Trophoblast cell (in vitro differentiated cells and primary cell): ENCODE results near the gene LINS1.

Experiments
- DNase-seq, 2 donors: peaks; one replicate each; pipeline ENCODE4 v3.0.0-alpha.2; 2016
- H2AFZ ChIP-seq: 2 replicates; pipeline ENCODE4 v1.6.1; 2013; ENCODE audit warnings: low read length, moderate library complexity, mild to moderate bottlenecking; ENCODE audit not compliant: insufficient read depth, poor library complexity
- H2AK5ac ChIP-seq: 2 replicates; pipeline ENCODE4 v1.6.1; 2013; ENCODE audit warnings: mild to moderate bottlenecking, low read length
- H2BK120ac ChIP-seq: 2 replicates; pipeline ENCODE4 v1.6.1; 2013; ENCODE audit warnings: low read length, mild to moderate bottlenecking, moderate library complexity; ENCODE audit not compliant: insufficient read depth, poor library complexity
- H2BK12ac ChIP-seq: 2 replicates; pipeline ENCODE4 v1.6.1; 2013; ENCODE audit warnings: mild to moderate bottlenecking, low read length, moderate library complexity
- H2BK5ac ChIP-seq: 2 replicates; pipeline ENCODE4 v1.6.1; 2013; ENCODE audit warnings: low read length, low read depth, moderate library complexity, mild to moderate bottlenecking; ENCODE audit not compliant: poor library complexity
- H3K14ac ChIP-seq: 2 replicates; pipeline ENCODE4 v1.6.1; 2013; ENCODE audit warnings: mild to moderate bottlenecking, low read length
- H3K18ac ChIP-seq: 2 replicates; pipeline ENCODE4 v1.6.1; 2013; ENCODE audit warnings: mild to moderate bottlenecking, low read length
- H3K23ac ChIP-seq: 2 replicates; pipeline ENCODE4 v1.6.1; 2013; ENCODE audit warnings: low read length
- H3K27ac ChIP-seq: 2 replicates; pipeline ENCODE4 v1.5.1; 2013; ENCODE audit warnings: low read depth, mild to moderate bottlenecking, inconsistent platforms, low read length, moderate library complexity
- H3K27me3 ChIP-seq: 2 replicates; pipeline ENCODE4 v1.6.1; 2013; ENCODE audit warnings: inconsistent platforms, mild to moderate bottlenecking, low read length, moderate library complexity; ENCODE audit not compliant: insufficient read depth
- H3K36me3 ChIP-seq, 2 experiments: 1 replicate in 1 of 2; 2 replicates in 1 of 2; pipeline ENCODE4 v1.6.1; 2013; ENCODE audit warnings: low read length in 2 of 2, mild to moderate bottlenecking in 2 of 2, moderate library complexity in 1 of 2; ENCODE audit not compliant: insufficient read depth in 2 of 2, control insufficient read depth in 1 of 2
- H3K4ac ChIP-seq: 2 replicates; pipeline ENCODE4 v1.6.1; 2013; ENCODE audit warnings: low read depth, mild to moderate bottlenecking, low read length, moderate library complexity
- H3K4me1 ChIP-seq, 2 experiments: 1 replicate in 1 of 2; 2 replicates in 1 of 2; pipeline ENCODE4 v1.6.1; 2013; ENCODE audit warnings: low read length in 2 of 2, mild to moderate bottlenecking in 2 of 2, moderate library complexity in 1 of 2; ENCODE audit not compliant: insufficient read depth in 2 of 2, control insufficient read depth in 1 of 2
- H3K4me2 ChIP-seq: 2 replicates; pipeline ENCODE4 v1.6.1; 2013; ENCODE audit warnings: inconsistent platforms, mild to moderate bottlenecking, low read length, moderate library complexity
- H3K4me3 ChIP-seq: 2 replicates; pipeline ENCODE4 v1.5.1; 2013; ENCODE audit warnings: mild to moderate bottlenecking, low read depth, low read length, inconsistent platforms
- H3K79me1 ChIP-seq: one replicate; pipeline ENCODE4 v1.6.1; 2013; ENCODE audit warnings: low read length
- H3K79me2 ChIP-seq: 2 replicates; pipeline ENCODE4 v1.6.1; 2013; ENCODE audit warnings: low read length, mild to moderate bottlenecking; ENCODE audit not compliant: control insufficient read depth, insufficient read depth, poor library complexity
- H3K9ac ChIP-seq: 2 replicates; pipeline ENCODE4 v1.6.1; 2013; ENCODE audit warnings: mild to moderate bottlenecking, low read length
- H3K9me3 ChIP-seq: 2 replicates; pipeline ENCODE4 v1.6.1; 2013; ENCODE audit warnings: low read depth, mild to moderate bottlenecking, control low read depth, inconsistent platforms, low read length; ENCODE audit not compliant: insufficient read depth
- H4K12ac ChIP-seq: 2 replicates; pipeline ENCODE4 v1.6.1; 2013; ENCODE audit warnings: low read depth, mild to moderate bottlenecking, low read length, moderate library complexity
- H4K8ac ChIP-seq: 2 replicates; pipeline ENCODE4 v1.6.1; 2013; ENCODE audit warnings: low read depth, mild to moderate bottlenecking, low read length, moderate library complexity
- H4K91ac ChIP-seq: one replicate; pipeline ENCODE4 v1.6.1; 2013; ENCODE audit warnings: low read depth, mild to moderate bottlenecking, low read length, moderate library complexity
- WGBS: extraction: QIAGEN DNeasy Blood & Tissue Kit; methylation state at CpG from one replicate; pipeline ENCODE4 v1.1.7; 2013; ENCODE audit warnings: missing lambda C conversion rate; ENCODE audit not compliant: insufficient read length, insufficient coverage; ENCODE audit errors: extremely low coverage; 5-methylcytosine and 5-hydroxymethylcytosine counted together

Gene LINS1

GRCh38 chr15:100565591-100565990, 36.4 kb downstream of the LINS1 start:
- Histone ChIP-seq H3K79me2 (no peaks in the 10 kb centered on the region), H2BK120ac (no peak overlapping the region), H3K27ac (no peak overlapping the region), H3K4me1 (no peaks in the 10 kb centered on the region), H4K8ac (no peak overlapping the region), H2AK5ac (no peak overlapping the region), H3K4me3 (no peak overlapping the region), H3K9me3 (peaks cover 5% of the 10 kb centered on the region), H3K79me1 (no peaks in the 10 kb centered on the region), H3K36me3 (no peaks in the 10 kb centered on the region), H4K91ac (no peak overlapping the region), H3K27me3 (no peaks in the 10 kb centered on the region), H3K14ac (no peak overlapping the region), H2BK5ac (no peak overlapping the region), H3K18ac (no peak overlapping the region), H3K4ac (no peak overlapping the region), H3K4me2 (no peak overlapping the region), H3K9ac (no peak overlapping the region), H3K23ac (no peak overlapping the region), H4K12ac (no peak overlapping the region), H2AFZ (no peak overlapping the region), H2BK12ac (no peak overlapping the region)
- no CpG with 5 or more reads among the region's 3 CpGs for WGBS
- DNase-seq, result peak in 1 of 2 donors; percentile 5

GRCh38 chr15:100560323-100560722, 41.7 kb downstream of the LINS1 start:
- Histone ChIP-seq H2BK5ac (no peak overlapping the region), H3K23ac (no peak overlapping the region), H3K27ac (no peak overlapping the region), H3K9me3 (peaks cover 21% of the 10 kb centered on the region), H2AFZ (no peak overlapping the region), H4K8ac (no peak overlapping the region), H2BK12ac (no peak overlapping the region), H3K9ac (no peak overlapping the region), H3K27me3 (no peaks in the 10 kb centered on the region), H3K4ac (no peak overlapping the region), H3K36me3 (peaks cover 0 to 3% of the 10 kb centered on the region in 2 experiments), H3K18ac (no peak overlapping the region), H3K4me1 (no peaks in the 10 kb centered on the region), H3K14ac (no peak overlapping the region), H2BK120ac (no peak overlapping the region), H3K79me2 (no peaks in the 10 kb centered on the region), H3K4me3 (no peak overlapping the region), H2AK5ac (no peak overlapping the region), H4K12ac (no peak overlapping the region), H3K4me2 (no peak overlapping the region), H4K91ac (no peak overlapping the region), H3K79me1 (no peaks in the 10 kb centered on the region)
- no peak for DNase-seq

GRCh38 chr15:100559330-100559729, 42.7 kb downstream of the LINS1 start:
- Histone ChIP-seq H2AK5ac (no peak overlapping the region), H2BK5ac (no peak overlapping the region), H4K91ac (no peak overlapping the region), H3K9ac (no peak overlapping the region), H3K4me3 (no peak overlapping the region), H2BK120ac (no peak overlapping the region), H3K36me3 (peaks cover 0 to 3% of the 10 kb centered on the region in 2 experiments), H2AFZ (no peak overlapping the region), H3K9me3 (peaks cover 21% of the 10 kb centered on the region), H3K4me1 (no peaks in the 10 kb centered on the region), H3K18ac (no peak overlapping the region), H3K79me1 (no peaks in the 10 kb centered on the region), H3K23ac (no peak overlapping the region), H3K4ac (no peak overlapping the region), H3K4me2 (no peak overlapping the region), H4K8ac (no peak overlapping the region), H4K12ac (no peak overlapping the region), H3K14ac (no peak overlapping the region), H3K79me2 (no peaks in the 10 kb centered on the region), H3K27me3 (no peaks in the 10 kb centered on the region), H2BK12ac (no peak overlapping the region), H3K27ac (no peak overlapping the region)
- peak in 1 of 2 donors; percentile 7 for DNase-seq
- WGBS, result no CpG with 5 or more reads among the region's 2 CpGs

- Histone ChIP-seq H2BK12ac (no peak overlapping the region), H3K23ac (no peak overlapping the region), H2AFZ (no peak overlapping the region), H3K18ac (no peak overlapping the region), H3K14ac (no peak overlapping the region), H2AK5ac (no peak overlapping the region), H3K4me1 (no peaks in the 10 kb centered on the region), H3K9me3 (peaks cover 24% of the 10 kb centered on the region), H3K4me3 (no peak overlapping the region), H3K4me2 (no peak overlapping the region), H3K27me3 (no peaks in the 10 kb centered on the region), H3K4ac (no peak overlapping the region), H3K79me2 (no peaks in the 10 kb centered on the region), H2BK120ac (no peak overlapping the region), H3K36me3 (peaks cover 0 to 5% of the 10 kb centered on the region in 2 experiments), H2BK5ac (no peak overlapping the region), H3K9ac (no peak overlapping the region), H4K12ac (no peak overlapping the region), H3K27ac (no peak overlapping the region), H4K8ac (no peak overlapping the region), H4K91ac (no peak overlapping the region), H3K79me1 (no peaks in the 10 kb centered on the region)
- no CpG with 5 or more reads among the region's 50 CpGs for WGBS
- DNase-seq, result no peak
Measured at GRCh38 chr15:100558771-100559254, 43.2 kb downstream of the LINS1 start.
